Testis (tissue), 2 donors: Measurements from ENCODE around the gene CDH23.

Source experiments
- CTCF ChIP-seq, 3 experiments: fragments of 450-650 bp in 2 of 3; fragments of 200-600 bp in 1 of 3; sonication (generic) in 1 of 3; IDR thresholded peaks; one replicate each; pipeline ENCODE4 v1.5.1; 2016 to 2019; ENCODE audit warnings: antibody characterized with exemption in 3 of 3, mild to moderate bottlenecking in 2 of 3, moderate library complexity in 1 of 3
- POLR2A ChIP-seq: fragments of 450-650 bp; IDR thresholded peaks from one replicate; pipeline ENCODE4 v1.6.1; 2017; ENCODE audit warnings: antibody characterized with exemption, mild to moderate bottlenecking, moderate library complexity

DNA sequence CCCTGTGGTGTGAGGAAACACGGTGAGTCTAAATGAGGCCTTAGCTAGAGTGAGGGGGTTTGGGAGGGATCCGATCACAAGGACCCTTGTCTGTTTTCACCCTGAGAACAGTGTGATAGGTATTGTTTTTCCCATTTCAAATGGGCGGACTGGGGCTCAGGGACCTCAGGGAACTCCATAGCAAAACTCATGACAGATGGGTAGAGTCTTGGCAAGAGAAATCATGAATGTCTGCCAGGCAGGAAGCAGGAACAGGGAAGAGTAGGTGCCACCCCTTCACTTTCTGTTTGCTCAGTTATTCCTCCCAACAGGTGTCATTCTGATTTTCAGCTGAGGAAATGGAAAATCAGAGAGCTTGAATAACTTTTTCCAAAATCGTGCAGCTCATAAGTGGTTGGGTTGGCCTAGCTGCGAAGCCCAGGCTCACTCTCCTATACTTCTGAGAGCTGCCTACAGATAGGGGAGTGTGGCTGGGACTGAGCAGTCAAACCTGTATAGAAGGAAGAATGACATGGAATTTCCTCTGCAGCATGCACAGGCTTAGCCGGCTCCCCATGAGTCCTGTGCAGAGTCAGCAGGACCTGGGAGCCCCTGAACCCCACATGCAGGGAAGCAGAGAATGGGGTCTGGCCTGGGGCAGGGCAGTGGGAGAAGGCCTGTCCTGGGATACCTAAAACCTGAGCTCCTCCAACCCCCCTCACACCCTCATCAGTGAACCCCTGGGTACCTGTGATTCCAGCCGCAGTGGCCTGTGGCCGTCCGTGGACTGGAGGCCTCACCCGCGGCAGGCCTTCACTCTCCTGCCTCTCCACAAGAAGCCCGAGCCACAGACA is 340.5 kb downstream of the CDH23 start:
- no peak for TF ChIP-seq POLR2A
- no peak for TF ChIP-seq CTCF (IDR thresholded peaks at IDR 0.05)
